HPDE6-E6E7 (cell line): ENCODE results near the gene ORMDL3.

Experiments
- DNase-seq: peaks from one replicate; pipeline ENCODE4 v3.0.0; 2011; ENCODE audit warnings: missing footprints; ENCODE audit errors: extremely low spot score

ORMDL3 gene

GRCh38 chr17:39927101-39927928, at the start of gene ORMDL3, which contains the start of gene LRRC3C:
TSS of gene ORMDL3 (minus strand) at chr17:39927601. CDS start at chr17:39924203, 3,398 bp downstream.
TSS of gene LRRC3C (plus strand) at chr17:39927732. CDS start at chr17:39941524, 13,792 bp downstream.
- peak; percentile 80 for DNase-seq

DNA sequence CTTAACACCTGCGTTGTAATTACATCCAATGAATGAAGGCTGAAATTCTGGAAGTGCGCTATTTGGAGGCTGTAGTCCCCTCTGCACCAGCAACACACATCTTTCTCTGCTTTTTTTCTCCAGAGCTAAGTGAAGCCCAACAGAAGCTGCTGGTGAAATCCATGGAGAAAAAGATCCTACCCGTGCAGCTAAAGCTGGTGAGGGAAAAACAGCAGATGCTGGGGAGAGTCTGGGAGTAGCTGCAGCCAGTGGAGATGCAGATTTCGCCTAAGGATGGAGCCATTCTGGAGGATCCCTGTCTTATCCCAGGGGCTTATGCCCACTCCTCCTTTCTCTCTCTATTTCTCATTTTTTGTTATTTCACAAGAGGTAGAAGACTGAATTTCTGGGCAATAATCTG, 48.4 kb upstream of the ORMDL3 start:
- no peak for DNase-seq

DNA sequence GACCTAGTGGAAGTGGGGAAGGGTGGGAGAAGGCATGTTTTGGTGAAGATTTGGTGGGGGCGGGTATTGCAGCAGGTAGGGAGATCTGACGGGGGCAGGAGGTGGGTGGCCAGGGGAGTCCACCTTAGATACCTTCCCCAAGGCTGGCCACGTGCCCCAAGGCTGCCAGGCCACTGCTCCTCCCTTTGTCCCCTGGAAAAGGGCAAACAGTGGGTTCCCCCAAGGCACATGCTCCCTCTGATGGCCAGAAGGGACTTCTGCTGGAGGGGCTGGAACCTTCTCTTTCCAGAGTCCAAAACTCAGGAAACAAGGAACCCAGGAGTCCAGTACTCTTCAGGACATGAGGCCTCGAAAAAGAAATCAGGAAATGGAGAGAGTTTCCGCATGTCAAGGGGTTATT, 47.0 kb upstream of the ORMDL3 start:
- no peak for DNase-seq

DNA sequence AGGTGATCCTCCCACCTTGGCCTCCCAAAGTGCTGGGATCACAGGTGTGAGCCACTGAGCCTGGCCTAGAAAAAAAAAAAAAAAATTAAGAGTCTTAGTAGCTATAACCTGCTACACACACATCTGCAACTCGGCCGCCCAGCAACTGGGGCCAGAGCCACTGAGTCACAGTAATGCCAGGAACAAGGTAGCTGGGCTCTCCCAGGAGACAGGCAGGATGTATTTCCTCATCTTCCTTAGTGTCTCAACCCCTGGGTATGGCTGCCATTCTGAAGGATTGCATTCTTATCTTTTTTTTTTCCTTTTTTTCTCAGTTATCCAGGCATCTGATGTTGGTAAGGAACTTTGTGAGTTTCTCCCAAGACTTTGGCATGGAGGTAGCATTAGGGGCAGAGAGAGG, 46.1 kb upstream of the ORMDL3 start:
- DNase-seq = no peak

DNA sequence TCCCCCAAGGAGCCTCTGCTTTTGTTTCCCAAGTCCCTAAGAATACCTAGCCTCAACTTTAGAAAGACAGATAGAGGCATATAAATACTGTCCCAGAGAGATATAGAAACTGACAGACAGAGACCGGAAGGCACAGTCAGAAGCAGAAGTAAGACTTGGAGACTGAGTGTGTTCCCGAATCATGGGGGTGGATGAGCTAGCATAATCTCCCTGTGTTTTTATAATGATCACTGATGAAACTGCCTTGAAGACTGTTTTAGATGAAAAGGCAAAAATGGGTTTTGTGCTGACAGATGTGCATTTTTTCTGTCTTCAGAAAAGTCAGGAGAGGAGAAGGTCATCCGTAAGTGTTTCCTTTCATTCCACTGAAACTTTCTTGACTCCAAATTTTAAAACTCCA, 44.9 kb upstream of the ORMDL3 start:
- no peak for DNase-seq

- DNase-seq = no peak
These were observed 43.7 kb upstream of the ORMDL3 start for GRCh38 chr17:39971076-39971603.

GRCh38 chr17:39970157-39970692, 42.8 kb upstream of the ORMDL3 start:
- no peak for DNase-seq

GRCh38 chr17:39969375-39969774, 42.0 kb upstream of the ORMDL3 start:
- no peak for DNase-seq

DNA sequence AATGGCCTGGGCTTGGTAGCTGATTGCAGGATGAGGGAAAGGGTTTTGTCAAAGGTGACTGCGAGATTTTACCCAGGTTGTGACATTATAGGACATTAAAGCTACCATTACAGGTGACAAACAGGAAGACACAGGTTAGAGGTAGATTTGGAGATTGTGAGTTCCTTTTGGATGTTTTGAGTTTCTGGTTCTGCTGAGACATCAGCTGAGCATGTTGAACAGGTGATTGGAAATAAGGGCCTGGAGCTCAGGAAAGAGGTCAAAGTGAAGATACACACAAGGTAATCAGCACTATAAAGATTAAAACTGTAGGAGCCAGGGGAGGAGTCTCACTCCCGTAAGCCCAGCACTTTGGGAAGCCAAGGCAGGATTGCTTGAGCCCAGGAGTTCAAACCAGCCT, 41.4 kb upstream of the ORMDL3 start:
- no peak for DNase-seq

GRCh38 chr17:39966771-39967170, 39.4 kb upstream of the ORMDL3 start:
- no peak for DNase-seq

DNA sequence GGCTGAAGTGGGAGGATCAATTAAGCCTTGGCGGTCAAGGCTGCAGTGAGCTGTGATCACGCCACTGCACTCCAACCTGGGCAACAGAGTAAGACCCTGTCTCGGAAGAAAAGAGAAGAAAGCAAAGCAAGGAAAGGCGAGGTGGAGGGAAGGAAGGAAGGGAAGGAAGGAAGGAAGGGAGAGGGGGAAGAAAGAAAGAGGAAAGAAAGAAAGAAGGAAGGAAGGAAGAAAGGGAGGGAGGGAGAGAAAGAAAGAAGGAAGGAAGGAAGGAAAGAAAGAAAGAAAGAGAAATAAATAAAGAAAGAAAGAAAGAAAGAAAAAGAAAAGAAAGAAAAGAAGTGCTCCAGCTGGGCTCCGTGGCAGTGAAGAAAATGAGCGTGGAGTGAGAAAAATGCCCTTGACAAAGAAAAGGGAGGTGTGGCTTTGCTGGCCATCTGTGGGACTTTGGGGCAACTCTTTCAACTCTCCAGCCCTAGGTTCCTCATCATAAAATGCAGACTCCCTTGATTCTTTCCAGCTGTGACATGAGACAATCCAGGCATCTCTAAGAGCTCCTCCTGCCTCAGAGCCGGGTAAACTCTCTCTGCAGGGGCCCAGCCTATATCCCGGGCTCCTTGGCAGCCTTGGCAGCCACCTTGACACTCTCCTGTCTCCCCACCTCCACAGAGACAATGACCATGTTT, 37.8 kb upstream of the ORMDL3 start:
- DNase-seq = no peak

- DNase-seq = peak; percentile 90
These were observed 36.4 kb upstream of the ORMDL3 start for GRCh38 chr17:39963829-39964228.

- no peak for DNase-seq
These were observed 35.3 kb upstream of the ORMDL3 start, which contains the start of gene GSDMA for GRCh38 chr17:39962642-39963220. TSS of gene GSDMA (plus strand) at chr17:39963004. CDS start at chr17:39965688, 2,684 bp downstream.

- no peak for DNase-seq
These were observed 33.2 kb upstream of the ORMDL3 start for GRCh38 chr17:39960524-39961041.

GRCh38 chr17:39955726-39956225, 28.4 kb upstream of the ORMDL3 start:
- DNase-seq = no peak

DNA sequence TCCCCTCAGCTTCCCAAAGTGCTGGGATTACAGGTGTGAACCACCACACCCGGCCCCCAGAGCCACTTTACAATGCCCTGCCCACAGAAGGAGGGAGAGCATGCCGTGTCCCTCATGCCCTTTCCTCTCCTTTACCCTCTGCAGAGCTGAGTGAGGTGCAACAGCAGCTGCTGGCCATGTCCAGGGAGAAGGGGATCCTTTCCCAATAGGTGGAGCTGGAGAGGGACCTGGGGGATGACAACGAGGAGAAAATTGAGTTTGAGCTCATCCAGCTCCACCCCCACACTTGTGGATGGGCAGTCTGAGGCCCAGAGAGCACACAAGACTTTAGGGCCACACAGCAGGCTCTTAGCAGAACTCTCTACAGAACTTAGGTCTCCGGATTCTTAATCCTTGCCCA, 27.5 kb upstream of the ORMDL3 start:
- no peak for DNase-seq

DNA sequence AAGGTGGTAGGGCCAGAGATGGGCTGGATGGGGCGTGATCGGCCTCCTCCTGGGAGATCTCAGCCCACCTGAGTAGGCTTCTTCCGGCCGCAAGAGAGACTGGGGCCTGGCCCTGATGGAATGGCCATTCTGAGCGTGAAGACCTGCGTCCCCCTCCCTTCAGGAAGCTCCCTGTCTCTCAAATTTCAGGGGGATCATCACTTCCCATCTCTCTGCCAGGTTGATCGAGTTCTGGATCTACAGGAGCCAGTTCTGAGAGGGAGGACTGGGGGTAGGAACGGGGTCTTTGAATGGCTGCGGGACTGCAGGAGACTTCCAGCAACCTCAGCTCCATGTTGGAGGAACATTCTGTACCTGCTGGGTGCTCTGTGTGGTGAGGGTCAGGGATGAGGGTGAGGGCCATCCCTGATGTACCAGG, 26.1 kb upstream of the ORMDL3 start:
- DNase-seq = no peak

DNA sequence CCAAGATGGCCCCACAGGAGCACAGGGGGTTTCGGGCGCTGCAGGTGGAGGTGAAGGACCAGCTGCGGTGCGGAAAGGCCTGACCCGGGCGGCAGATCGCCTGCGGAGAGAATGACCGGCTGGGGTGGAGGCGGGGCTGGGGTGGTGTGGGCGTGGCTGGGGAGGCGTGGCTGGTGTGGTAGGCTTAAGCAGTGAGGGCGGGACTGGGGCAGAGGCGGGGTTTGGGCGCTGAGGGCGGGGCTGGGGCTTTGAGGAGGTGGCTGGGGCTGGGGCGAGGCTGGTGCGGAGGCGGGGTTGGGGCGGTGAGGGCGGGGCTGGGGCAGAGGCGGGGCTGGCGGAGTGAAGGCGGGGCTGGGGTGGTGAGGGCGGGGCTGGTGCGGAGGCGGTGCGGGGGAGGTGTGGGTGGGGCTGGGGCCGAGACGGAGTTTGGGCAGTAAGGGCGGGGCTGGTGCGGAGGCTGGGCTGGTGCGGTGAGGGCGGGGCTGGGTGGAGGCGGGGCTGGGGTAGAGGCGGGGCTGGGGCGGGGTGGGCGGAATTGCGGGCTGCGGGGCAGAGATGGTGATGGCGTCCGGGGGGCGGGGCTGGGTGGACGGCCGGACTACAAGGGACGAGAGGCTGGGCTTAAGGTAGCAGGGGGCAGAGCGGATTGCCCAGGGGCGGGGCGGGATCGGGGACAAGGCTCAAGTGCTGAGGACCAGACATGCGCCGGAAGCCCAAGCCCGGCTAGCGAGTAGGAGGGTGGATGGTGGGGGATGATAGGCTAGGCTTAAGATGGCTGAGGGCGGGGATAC, 25.5 kb upstream of the ORMDL3 start:
- peak; percentile 83 for DNase-seq

GRCh38 chr17:39951924-39952679, 24.7 kb upstream of the ORMDL3 start:
- DNase-seq = no peak

GRCh38 chr17:39950871-39951348, 23.5 kb upstream of the ORMDL3 start:
- no peak for DNase-seq
